Endodermal cell (in vitro differentiated cells): ENCODE results near the gene SPO11. TPM values are rescaled to one million over a fixed set of nuclear protein-coding genes. Genes with fewer than 3 reads are reported as not detected.

Source experiments
- DNase-seq: peaks from one replicate; pipeline ENCODE4 v3.0.0-alpha.2; 2017
- H3K27ac ChIP-seq: 2 replicates; pipeline ENCODE4 v1.5.1; 2013; ENCODE audit warnings: mild to moderate bottlenecking, low read depth, low read length, moderate library complexity
- H3K27me3 ChIP-seq: 2 replicates; pipeline ENCODE4 v1.6.1; 2013; ENCODE audit warnings: mild to moderate bottlenecking, low read length, moderate library complexity; ENCODE audit not compliant: insufficient read depth, control insufficient read depth, poor library complexity, severe bottlenecking
- H3K36me3 ChIP-seq: 2 replicates; pipeline ENCODE4 v1.7.0; 2013; ENCODE audit warnings: mild to moderate bottlenecking, low read length, moderate library complexity; ENCODE audit not compliant: control insufficient read depth, insufficient read depth
- H3K4me1 ChIP-seq: one replicate; pipeline ENCODE4 v1.7.0; 2013; ENCODE audit warnings: low read length; ENCODE audit not compliant: control insufficient read depth, insufficient read depth
- H3K4me3 ChIP-seq: 2 replicates; pipeline ENCODE4 v1.5.1; 2013; ENCODE audit warnings: mild to moderate bottlenecking, low read length, moderate library complexity
- H3K9ac ChIP-seq: 2 replicates; pipeline ENCODE4 v1.6.1; 2013; ENCODE audit warnings: mild to moderate bottlenecking, low read length, moderate library complexity; ENCODE audit not compliant: poor library complexity, severe bottlenecking; ENCODE audit errors: extremely low read depth
- H3K9me3 ChIP-seq: 2 replicates; pipeline ENCODE4 v1.6.1; 2013; ENCODE audit warnings: mild to moderate bottlenecking, low read length, moderate library complexity; ENCODE audit not compliant: control insufficient read depth
- H3K27ac Mint-ChIP-seq: 2 replicates; pipeline ENCODE4 v1.8.0; 2020; ENCODE audit warnings: mixed read lengths
- H3K27me3 Mint-ChIP-seq: 2 replicates; pipeline ENCODE4 v1.8.0; 2021; ENCODE audit warnings: mild to moderate bottlenecking, mixed read lengths; ENCODE audit not compliant: insufficient read depth
- H3K36me3 Mint-ChIP-seq: 2 replicates; pipeline ENCODE4 v1.8.0; 2020; ENCODE audit warnings: low read depth, mixed read lengths
- H3K4me1 Mint-ChIP-seq: 2 replicates; pipeline ENCODE4 v1.8.0; 2020; ENCODE audit warnings: mixed read lengths
- H3K4me3 Mint-ChIP-seq: 2 replicates; pipeline ENCODE4 v1.8.0; 2020; ENCODE audit warnings: mild to moderate bottlenecking, moderate library complexity, mixed read lengths
- H3K9me3 Mint-ChIP-seq: 2 replicates; pipeline ENCODE4 v1.8.0; 2020; ENCODE audit warnings: mild to moderate bottlenecking, mixed read lengths
- WGBS, 2 experiments: methylation state at CpG; one replicate each; pipeline versions ENCODE4 v1.1.5 to v1.1.7; 2013; ENCODE audit warnings: missing lambda C conversion rate in 2 of 2, mixed read lengths in 1 of 2; ENCODE audit not compliant: insufficient coverage in 1 of 2, insufficient read length in 1 of 2; 5-methylcytosine and 5-hydroxymethylcytosine counted together
- total RNA-seq, 2 donors: library from RNA; stranded (reverse); fragmentation: NEBNext Ultra II Directional in 1 of 2; extraction: Animal tissue kit (Norgen Biotek cat#: 25700) in 1 of 2; gene quantifications; 2 replicates in 1 of 2; 3 replicates in 1 of 2; pipeline ENCODE4 v1.2.1, GENCODE V29; 2021
- TF ChIP-seq, protein P1 (sequence below): fragments of 200-600 bp; sonication (generic); conservative IDR thresholded peaks from 2 replicates; pipeline ENCODE4 v1.5.0; 2021; ENCODE audit warnings: antibody characterized with exemption, mild to moderate bottlenecking

Gene SPO11
- total RNA-seq, 2 donors from 2014 or later: not detected

DNA sequence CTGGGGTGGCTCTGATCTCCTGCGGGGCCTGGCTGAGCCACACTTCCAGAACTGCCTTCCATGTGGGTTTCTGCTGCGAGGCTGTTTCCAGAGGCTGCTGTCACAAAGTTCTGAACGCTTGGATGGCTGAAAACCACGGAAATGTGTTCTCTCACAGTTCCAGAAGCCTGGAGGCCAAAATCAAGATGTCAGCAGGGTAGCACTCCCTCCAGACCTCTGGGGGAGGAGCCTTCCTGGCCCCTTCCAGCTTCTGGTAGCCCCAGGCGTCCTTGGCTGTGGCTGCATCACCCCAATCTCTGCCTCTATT lies 39.5 kb upstream of the SPO11 start:
- no peaks in the 10 kb centered on the region for H3K9me3 ChIP-seq
- Mint-ChIP-seq H3K36me3 (no peaks in the 10 kb centered on the region), H3K9me3 (no peaks in the 10 kb centered on the region), H3K4me3 (no peak overlapping the region), H3K27ac (no peak overlapping the region), H3K4me1 (peaks cover 20% of the 10 kb centered on the region), H3K27me3 (peaks cover 12% of the 10 kb centered on the region)
- WGBS, 2 experiments: 86 to 88% methylated on average over 4 to 5 of the region's 5 CpGs
- no peaks in the 10 kb centered on the region for H3K36me3 ChIP-seq
- peaks cover 5% of the 10 kb centered on the region for H3K27me3 ChIP-seq
- H3K4me1 ChIP-seq: peaks cover 8% of the 10 kb centered on the region
- H3K27ac ChIP-seq: peak overlapping the region; percentile 86
- H3K9ac ChIP-seq: no peak overlapping the region
- no peak for DNase-seq
- TF ChIP-seq, protein P1, sequence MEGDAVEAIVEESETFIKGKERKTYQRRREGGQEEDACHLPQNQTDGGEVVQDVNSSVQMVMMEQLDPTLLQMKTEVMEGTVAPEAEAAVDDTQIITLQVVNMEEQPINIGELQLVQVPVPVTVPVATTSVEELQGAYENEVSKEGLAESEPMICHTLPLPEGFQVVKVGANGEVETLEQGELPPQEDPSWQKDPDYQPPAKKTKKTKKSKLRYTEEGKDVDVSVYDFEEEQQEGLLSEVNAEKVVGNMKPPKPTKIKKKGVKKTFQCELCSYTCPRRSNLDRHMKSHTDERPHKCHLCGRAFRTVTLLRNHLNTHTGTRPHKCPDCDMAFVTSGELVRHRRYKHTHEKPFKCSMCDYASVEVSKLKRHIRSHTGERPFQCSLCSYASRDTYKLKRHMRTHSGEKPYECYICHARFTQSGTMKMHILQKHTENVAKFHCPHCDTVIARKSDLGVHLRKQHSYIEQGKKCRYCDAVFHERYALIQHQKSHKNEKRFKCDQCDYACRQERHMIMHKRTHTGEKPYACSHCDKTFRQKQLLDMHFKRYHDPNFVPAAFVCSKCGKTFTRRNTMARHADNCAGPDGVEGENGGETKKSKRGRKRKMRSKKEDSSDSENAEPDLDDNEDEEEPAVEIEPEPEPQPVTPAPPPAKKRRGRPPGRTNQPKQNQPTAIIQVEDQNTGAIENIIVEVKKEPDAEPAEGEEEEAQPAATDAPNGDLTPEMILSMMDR: no peak
- H3K4me3 ChIP-seq: no peak overlapping the region

GRCh38 chr20:57291003-57291402 lies 38.6 kb upstream of the SPO11 start:
- Mint-ChIP-seq H3K4me1 (peaks cover 19% of the 10 kb centered on the region), H3K27me3 (peaks cover 12% of the 10 kb centered on the region), H3K4me3 (no peak overlapping the region), H3K27ac (no peak overlapping the region), H3K36me3 (no peaks in the 10 kb centered on the region), H3K9me3 (no peaks in the 10 kb centered on the region)
- peak; percentile 81 for DNase-seq
- Histone ChIP-seq H3K36me3 (no peaks in the 10 kb centered on the region), H3K27ac (no peak overlapping the region), H3K9ac (no peak overlapping the region), H3K9me3 (no peaks in the 10 kb centered on the region), H3K27me3 (peaks cover 5% of the 10 kb centered on the region), H3K4me3 (no peak overlapping the region), H3K4me1 (peaks cover 8% of the 10 kb centered on the region)
- TF ChIP-seq, protein P1: peak; percentile 76
- 84 to 96% methylated on average over 6 to 10 of the region's 10 CpGs for WGBS, 2 experiments

GRCh38 chr20:57291694-57292093 lies 37.9 kb upstream of the SPO11 start:
- no peaks in the 10 kb centered on the region for H3K36me3 Mint-ChIP-seq
- Histone ChIP-seq H3K9me3 (no peaks in the 10 kb centered on the region), H3K36me3 (no peaks in the 10 kb centered on the region), H3K4me1 (peaks cover 8% of the 10 kb centered on the region), H3K9ac (no peak overlapping the region), H3K27me3 (peaks cover 5% of the 10 kb centered on the region), H3K4me3 (no peak overlapping the region), H3K27ac (no peak overlapping the region)
- H3K9me3 Mint-ChIP-seq: no peaks in the 10 kb centered on the region
- TF ChIP-seq, protein P1: no peak
- no peak overlapping the region for H3K4me3 Mint-ChIP-seq
- 87 to 96% methylated on average over 3 to 6 of the region's 6 CpGs for WGBS, 2 experiments
- no peak for DNase-seq
- H3K27ac Mint-ChIP-seq: no peak overlapping the region
- peaks cover 15% of the 10 kb centered on the region for H3K4me1 Mint-ChIP-seq
- H3K27me3 Mint-ChIP-seq: peaks cover 9% of the 10 kb centered on the region
